Activated CD8-positive, alpha-beta memory T cell treated with anti-CD3 and anti-CD28 coated beads for 36 hours (primary cell): ENCODE results near the gene FAM118B. TPM values are rescaled to one million over a fixed set of nuclear protein-coding genes. Genes with fewer than 3 reads are reported as not detected.
"Not testable (repeated sequence)": the region's sequence is repeated elsewhere in the genome, so short reads cannot be mapped to it uniquely, and the experiment has no call there.

Experiments
- CTCF ChIA-PET: fragments of 350-600 bp; sonication (Branson Sonifier 250); formaldehyde crosslinking; loops from one replicate; lab custom pipeline; 2021; ENCODE audit warnings: antibody characterized with exemption; lab: Charles Lee
- POLR2A ChIA-PET: fragments of 350-600 bp; sonication (Branson Sonifier 250); formaldehyde crosslinking; loops from one replicate; lab custom pipeline; 2021; ENCODE audit warnings: antibody characterized with exemption; lab: Charles Lee
- total RNA-seq, 2 experiments: library from RNA; stranded (reverse); gene quantifications; one replicate each; pipeline ENCODE4 v1.2.3, GENCODE V29; 2021

Gene FAM118B
- total RNA-seq, 2 experiments from 2014 or later = 16.0 to 17.5 TPM

DNA sequence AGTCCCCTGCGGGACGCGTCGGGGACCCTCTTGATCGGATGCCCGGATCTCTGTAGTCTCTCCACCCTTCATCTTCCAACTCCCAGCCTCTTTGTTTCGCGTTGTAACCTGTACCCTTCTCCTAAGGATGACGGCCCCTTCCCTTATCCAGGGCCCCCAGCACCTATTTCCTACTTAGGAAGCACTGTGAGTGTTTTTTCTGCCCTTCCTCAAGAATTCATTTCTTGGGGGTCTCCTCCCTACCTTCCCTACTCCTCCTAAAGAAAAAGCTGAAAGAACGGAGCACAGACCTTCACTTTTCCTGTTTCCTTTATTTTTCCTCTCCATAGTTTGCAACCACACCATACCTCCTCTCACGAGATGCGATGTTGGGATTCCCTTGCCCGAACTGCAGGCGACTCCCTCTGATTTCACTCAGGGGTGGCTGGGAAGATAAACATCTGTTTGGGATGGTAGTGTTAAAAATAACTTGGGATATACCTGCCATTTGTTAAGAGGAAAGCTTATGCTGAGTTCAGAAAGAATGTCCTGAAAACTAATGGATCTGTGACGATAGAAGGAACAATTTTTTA is 593 bp downstream of the FAM118B start:
- CTCF ChIA-PET = no interaction called here
- POLR2A ChIA-PET = interaction anchor here (0.5 to 1.0 kb wide), 2 partner anchors 9 to 72 kb away, joined by 3 to 8 read pairs; no protein-coding TSS in a partner anchor

DNA sequence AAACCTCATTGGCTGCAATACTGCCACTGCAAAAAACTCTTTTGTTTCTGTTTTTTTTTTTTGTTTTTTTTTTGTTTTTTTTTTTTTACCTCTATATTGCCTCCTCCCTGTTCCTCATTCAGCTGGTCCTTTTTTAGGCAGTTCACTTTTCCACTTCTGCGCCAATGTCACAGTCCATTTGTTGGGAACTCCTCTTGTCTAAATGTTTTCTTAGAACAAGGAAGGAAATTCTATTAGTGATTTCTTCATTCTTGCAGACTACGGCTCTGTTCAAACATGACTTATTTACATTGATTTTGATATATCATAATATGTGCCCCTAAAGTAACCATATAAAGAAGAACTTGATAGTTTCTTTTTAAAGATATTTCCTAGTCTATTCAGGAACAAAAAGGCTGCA is 2.9 kb downstream of the FAM118B start:
- POLR2A ChIA-PET = no interaction called here
- CTCF ChIA-PET = interaction anchor here (0.7 to 1.4 kb wide), 2 partner anchors 262 to 266 kb away, joined by 3 read pairs; no protein-coding TSS in a partner anchor

DNA sequence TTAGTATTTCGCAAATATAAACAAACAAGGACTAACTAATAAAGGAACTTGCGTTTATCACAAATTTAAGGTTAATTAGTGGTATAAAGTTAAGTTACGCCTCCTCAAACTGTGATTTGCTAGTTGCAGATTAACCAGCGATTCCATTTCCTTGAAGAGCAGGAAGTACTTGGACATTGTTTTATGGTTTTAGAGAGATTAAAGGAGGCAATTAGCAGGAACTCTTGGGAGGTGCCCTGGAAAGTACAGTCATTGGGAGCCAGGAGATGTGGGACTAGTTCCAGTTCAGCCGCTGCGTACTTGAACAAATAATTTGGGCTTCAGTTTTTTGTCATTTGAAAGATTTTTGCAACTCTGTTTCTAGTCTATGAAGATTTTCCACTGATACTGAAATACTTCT is 3.3 kb downstream of the FAM118B start:
- CTCF ChIA-PET = interaction anchor here (0.7 kb wide), 1 partner anchor 262 kb away, joined by 3 read pairs; no protein-coding TSS in a partner anchor

DNA sequence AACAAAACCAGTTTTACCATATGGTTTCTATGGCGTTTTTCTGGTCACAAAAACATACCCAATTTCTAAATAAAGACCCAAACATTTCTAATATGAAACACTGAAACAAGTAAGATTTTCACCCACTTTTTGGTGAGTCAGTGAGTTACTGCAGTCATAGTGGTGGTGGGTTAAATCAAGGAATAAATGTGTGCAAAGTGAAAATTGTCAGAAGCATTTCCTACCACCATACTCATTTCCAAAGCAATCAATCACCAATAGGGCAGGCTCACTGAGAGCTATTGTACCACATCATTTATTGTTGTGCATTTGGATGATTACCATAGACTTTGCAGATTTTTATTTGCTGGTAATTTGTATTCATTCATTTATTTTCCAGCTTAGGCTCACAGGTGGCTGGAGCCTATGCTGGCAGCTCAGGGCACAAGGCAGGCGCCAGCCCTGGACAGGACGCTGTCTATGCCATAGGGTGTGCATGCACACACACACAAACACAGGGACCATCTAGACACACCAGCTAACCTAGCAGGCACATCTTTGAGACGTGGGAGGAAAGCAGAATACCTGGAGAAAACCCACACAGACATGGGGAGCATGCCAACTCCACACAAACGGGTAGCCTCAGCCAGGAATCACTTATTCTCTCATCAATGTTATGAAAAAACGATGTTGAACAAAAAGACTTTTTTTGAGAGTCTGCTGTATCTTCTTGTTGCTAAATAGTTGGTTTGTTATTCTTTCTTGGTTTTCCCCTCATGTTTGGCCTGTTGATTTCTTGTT is 5.1 kb downstream of the FAM118B start:
- ChIA-PET POLR2A (no interaction called here), CTCF (no interaction called here)

More for the DNA sequence above, 3.3 kb downstream of the FAM118B start:
- POLR2A ChIA-PET = no interaction called here

DNA sequence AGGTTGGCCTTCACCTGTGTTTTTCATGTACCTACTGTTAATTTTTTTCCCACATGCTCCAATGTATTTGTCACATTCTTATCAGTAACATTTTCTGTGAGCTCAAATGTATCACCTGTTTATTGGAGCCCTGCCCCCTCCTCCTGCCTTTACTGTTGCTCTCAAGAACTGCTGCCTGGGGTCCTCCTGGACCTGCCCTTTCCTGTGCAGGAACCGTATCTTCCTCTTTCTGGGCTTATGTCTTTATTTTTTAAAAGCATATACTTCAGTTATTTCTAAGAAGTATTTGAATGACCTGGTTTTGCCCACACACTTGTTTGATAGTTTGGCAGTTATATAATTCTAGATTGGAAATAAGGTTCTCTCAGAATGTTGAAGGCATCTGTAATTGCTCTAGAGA is 5.9 kb downstream of the FAM118B start:
- ChIA-PET CTCF (no interaction called here), POLR2A (no interaction called here)

DNA sequence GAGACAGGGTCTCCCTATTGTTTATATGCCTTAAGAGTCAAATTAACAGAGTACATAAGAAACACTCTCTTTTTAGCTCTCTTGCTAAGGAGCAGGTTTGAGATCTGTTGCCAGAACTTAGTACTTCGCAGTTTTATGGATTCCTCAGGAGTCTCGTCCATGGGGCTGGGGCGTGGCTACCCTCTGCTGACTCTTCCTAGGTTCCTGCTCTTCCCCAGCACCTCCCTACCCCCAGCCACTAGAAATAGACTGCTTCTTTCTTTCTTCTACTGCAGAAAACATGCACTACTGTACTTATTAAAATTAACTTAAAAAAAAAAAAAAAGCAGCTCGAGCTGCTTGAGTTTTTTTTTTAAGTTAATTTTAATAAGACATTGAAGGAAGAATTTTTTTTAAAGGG is 8.0 kb downstream of the FAM118B start:
- ChIA-PET CTCF (no interaction called here), POLR2A (interaction anchor here (0.6 kb wide), 1 partner anchor 29 kb away, joined by 5 read pairs; no protein-coding TSS in a partner anchor)

DNA sequence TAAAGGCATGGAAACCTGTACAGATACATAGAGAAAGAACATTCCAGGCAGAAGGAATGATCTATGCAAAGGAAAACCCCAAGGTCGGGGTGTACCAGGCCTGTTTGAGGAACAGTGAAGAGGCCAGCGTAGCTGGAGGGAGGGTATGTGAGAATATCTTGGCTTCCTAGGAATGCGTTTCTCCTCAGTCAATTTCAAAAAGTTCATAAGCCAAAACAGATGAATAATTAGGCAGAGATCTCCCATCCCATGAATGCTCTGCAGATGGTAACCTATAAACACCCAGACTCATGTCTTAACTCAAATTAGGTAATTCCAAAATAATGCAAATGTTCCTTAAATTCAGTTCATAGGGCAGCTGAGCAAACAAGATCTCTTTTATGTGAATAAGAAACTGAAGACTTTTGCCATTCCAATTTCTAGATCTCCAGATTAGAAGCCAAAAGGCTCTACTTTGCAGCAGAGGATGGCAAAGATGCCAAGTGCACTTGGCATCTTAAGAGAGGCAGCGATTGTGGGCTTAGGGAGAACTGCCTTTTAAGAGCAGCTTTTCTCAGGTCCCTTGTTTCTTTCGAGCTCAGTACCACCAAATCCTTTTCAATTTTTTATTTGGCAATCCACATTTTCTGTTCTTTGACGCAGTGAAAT is 13.2 kb downstream of the FAM118B start:
- POLR2A ChIA-PET = no interaction called here
- CTCF ChIA-PET = interaction anchor here (0.7 kb wide), 1 partner anchor 961 kb away, joined by 3 read pairs; no protein-coding TSS in a partner anchor

DNA sequence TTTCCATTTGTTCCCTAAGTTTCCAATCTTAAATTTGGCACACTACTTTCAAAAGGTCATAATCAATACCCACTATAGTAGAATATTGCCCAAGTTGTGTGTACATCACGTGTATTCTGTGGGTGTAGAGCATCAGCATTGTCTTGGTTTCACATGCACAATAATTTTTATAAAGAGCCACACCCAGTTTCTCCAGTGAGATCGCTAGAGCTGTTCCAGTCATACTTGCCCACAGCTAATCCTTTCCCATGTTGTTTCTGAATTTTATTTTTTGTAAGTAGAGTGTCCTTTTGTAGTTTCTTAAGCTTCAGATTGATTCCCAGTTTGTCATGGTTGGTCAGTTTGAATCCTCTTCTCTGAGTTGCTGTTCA is 13.7 kb downstream of the FAM118B start:
- CTCF ChIA-PET = no interaction called here
- POLR2A ChIA-PET = no interaction called here

DNA sequence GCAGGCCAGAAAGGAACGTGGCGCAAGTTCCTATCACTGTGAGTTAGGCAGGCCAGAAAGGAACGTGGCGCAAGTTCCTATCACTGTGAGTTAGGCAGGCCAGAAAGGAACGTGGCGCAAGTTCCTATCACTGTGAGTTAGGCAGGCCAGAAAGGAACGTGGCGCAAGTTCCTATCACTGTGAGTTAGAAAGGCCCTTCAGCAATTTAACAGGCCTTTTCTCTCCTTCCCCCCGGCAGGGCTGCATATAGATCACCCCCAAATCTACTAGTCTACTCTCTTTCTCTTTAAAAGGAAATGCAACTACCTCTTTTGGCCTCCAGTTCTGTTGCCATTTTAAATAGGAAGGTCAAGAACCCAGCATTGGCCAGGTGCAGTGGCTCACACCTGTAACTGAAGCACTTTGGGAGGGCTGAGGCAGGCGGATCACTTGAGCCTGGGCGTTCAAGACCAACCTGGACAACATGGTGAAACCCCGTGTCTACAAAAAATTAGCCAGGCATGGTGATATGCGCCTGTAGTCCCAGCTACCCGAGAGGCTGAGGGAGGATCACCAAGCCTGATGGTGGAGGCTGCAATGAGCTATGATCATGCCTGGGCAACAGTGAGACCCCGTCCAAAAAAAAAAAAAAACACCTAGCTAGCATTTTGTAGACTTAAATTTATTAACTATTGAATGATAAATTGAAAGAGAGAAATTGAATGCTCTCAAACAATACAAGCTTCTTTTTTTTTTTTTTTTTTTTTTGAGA is 14.9 kb downstream of the FAM118B start:
- ChIA-PET POLR2A (interaction anchor here (0.6 to 0.7 kb wide), 2 partner anchors 14 to 127 kb away, joined by 6 read pairs; no protein-coding TSS in a partner anchor), CTCF (no interaction called here)

DNA sequence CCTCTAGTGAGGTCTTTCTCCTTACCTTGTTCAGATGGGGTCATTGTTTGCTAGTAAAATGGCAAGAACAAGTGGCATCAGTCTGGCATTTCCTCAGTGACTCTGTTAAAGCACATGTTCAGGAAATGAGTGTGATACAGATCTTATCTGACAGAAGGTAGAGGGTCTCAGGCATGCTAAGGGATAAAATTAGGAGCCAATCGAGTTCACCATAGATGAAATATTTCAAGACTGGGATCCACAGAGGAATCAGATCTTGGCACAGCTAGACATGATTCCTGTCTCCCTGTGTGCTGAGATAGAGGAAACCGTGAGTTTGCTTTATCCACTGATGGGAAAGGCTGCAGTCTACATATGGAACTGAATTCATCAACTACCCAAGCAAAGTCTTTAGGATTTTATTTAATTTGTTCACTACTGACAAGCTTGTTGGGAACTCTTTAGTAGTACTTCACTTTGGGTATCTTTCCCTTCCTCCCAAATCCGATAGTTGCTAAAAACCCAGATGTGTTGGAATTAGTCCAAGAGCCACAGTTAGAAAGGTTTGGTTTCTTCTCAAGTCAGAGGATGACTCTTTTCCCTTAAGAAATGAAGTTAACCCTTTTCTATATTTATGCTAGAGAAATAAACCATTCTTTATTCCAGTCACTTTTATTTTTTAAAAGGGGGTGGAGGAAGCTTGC is 18.4 kb downstream of the FAM118B start:
- CTCF ChIA-PET = no interaction called here
- POLR2A ChIA-PET = no interaction called here

DNA sequence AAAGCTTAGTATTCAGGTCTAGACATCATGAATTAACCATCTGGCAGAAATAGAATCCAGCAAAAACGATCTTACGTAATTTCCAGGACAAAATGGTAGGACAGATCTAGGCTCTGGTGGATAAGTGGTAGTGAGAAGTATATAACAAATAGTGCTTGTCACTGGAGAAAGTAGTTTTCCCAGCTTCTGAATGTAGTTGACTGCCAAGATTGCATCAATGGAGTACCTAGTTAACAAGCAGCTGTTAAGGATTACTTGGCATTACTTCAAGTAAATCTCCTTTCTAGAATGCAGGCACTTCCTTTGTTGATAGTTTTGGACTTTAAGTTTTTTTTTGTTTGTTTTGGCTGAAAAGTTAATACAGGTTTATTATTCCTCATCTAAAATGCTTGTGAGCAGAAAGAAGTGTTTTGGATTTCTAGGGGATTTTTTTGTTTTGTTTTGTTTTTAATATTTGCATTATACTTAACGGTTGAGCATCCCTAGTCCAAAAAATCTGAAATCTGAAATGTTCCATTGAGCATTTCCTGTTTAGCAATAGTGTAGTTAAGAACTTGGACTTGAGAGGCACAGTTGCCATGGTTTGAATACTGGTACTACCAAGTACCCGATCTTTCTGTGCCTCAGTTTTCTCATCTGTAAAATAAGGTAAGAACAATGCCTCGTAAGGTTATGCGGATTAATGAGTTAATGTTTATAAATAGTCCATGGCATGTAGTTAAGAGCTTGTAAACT is 20.3 kb downstream of the FAM118B start:
- POLR2A ChIA-PET = no interaction called here
- CTCF ChIA-PET = no interaction called here

DNA sequence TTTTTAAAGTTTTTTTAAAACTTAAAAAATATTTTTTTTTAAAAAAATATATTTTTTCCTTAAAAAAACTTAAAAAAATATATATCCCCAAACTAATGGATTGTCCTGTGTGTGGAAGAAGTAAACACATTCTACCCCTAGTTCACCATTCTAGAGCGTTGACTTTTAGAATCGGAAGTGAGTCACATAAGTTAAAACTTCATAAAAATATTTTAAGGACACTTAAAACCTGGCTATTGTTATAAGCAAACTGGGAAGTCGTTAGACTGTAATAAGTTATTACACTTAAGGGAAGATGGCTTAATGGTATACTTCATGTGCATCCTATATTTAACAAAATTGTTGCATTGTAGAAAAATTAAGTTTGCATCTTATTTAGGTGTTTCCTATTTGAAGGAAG is 21.1 kb downstream of the FAM118B start:
- ChIA-PET POLR2A (no interaction called here), CTCF (no interaction called here)

DNA sequence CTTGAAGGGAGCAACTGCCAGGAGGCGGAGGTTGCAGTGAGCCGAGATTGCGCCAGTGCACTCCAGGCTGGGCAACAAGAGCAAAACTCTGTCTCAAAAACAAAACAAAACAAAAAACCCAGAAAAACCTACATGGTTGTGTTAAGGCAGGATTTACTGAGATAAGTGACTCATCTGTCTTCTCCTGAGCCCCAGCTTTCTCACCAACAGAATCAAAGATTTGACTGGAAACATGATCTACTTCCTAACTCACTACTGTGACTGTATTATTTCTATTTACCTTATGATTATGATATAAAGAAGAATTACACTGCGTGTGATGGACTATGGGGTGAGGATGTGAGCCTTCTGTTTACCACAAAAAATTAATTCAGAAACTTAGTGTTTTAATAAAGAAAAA is 21.8 kb downstream of the FAM118B start:
- ChIA-PET POLR2A (no interaction called here), CTCF (no interaction called here)

DNA sequence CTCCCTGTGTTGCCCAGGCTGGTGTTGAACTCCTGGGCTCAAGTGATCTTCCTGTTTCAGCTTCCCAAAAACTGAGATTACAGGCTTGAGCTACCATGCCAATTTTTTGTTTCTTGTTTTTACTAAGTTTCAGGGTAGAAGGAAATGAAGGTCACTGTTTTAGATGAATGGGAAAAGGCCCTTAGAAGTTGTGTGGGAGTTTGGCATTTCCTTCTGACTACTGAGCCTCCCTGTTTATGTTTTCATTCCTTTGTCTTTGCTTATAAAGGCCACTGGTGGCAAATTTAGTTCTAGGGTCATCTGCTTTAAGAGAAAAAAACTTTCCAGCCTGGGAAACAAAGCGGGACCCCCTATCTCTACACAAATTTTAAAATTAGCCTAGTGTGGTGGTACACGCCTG is 35.1 kb downstream of the FAM118B start:
- ChIA-PET POLR2A (no interaction called here), CTCF (no interaction called here)

DNA sequence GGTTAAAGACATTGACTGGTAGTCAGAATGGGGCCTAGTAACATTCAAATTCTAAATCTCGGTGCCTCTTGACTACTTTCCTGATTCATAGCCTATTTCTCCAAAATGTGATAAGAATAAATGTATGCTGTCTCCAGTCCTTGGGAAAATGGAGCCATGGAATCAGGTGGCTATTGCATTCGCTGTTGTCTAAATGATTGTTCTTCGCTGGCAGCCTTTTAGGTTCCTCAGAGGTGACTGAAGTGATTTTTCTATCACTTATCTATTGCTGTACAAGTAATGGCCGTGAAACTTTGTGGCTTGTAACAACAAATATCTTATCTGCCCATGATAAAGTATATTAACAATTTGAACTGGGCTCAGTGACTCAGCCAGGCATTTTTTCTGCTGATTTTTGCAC is 41.7 kb downstream of the FAM118B start:
- POLR2A ChIA-PET = no interaction called here
- CTCF ChIA-PET = interaction anchor here (1.4 kb wide), 1 partner anchor 40 kb away, joined by 3 read pairs; no protein-coding TSS in a partner anchor

DNA sequence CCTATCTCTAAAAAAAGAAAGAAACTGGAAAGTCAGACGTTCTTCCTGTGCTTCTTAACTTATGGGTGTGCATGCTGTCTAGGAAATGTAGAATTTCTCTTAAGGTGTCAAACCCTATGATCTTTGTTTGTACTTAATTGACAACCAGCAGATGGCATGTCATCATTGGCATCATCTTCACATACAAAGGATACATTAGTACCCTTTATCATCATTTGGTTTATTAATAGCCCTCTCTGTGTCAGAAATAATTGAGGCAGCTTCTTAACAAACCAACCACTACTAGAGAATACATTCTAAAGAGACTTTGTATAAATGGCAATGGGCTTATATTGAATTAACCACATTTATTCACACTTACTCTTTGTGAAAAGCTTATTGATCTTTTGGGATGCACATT is 43.2 kb downstream of the FAM118B start:
- POLR2A ChIA-PET = interaction anchor here (0.7 to 0.9 kb wide), 2 partner anchors 13 to 15 kb away, joined by 3 to 4 read pairs; partner anchors contain the start of gene FOXRED1
- CTCF ChIA-PET = no interaction called here

DNA sequence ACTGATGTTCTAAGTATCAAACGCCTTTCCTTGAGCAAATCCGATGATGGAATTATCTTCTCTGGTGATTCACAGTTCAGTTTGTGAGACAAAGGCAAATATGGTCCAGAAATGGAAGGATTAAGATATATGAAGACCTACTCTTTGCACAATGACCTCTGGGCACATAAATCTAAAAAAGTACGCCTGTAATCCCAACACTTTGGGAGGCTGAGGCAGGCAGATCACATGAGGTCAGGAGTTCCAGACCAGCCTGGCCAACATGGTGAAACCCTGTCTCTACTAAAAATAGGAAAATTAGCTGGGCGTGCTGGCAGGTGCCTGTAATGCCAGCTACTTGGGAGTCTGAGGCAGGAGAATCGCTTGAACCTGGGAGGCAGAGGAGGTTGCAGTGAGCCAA is 43.9 kb downstream of the FAM118B start:
- POLR2A ChIA-PET, CTCF ChIA-PET: not testable (repeated sequence)

DNA sequence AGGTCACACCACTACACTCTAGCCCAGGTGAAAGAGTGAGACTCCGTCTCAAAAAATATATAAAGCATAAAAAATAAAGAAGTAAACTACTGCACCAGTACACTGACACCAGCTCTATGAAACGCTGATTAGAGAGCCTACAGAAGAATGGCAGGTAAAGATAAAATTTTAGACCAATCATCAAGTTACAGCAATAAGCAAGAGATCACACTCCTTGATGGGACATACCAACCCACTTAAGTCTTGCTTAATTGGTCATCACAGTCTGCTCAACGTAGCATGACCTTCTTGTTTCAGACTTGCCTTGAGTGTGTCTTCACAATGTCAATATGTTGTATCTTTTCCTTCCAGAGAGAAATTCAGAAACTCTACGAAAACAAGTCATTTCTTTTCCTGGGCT is 44.6 kb downstream of the FAM118B start:
- POLR2A ChIA-PET = no interaction called here
- CTCF ChIA-PET = no interaction called here
